A673 (cell line): ENCODE measurements around the gene RBPMS2.

Experiments
- CTCF ChIP-seq: fragments of 300-800, 200-600 bp; sonication (generic); conservative IDR thresholded peaks from 2 replicates; pipeline ENCODE4 v1.5.1; 2017; ENCODE audit warnings: low read depth, mild to moderate bottlenecking, antibody characterized with exemption, low read length, moderate library complexity, mixed read lengths
- EZH2 ChIP-seq: fragments of 200-600 bp; sonication (generic); IDR thresholded peaks from 2 replicates; pipeline ENCODE4 v1.6.1; 2017; ENCODE audit warnings: borderline replicate concordance, low read depth, mild to moderate bottlenecking, mixed read lengths, antibody characterized with exemption, low read length; ENCODE audit not compliant: poor library complexity, severe bottlenecking

GRCh38 chr15:64775551-64776401, at the start of gene RBPMS2:
- no peak for TF ChIP-seq CTCF
- no peak for TF ChIP-seq EZH2
